ENCODE data around the gene DZANK1. TPM values are rescaled to one million over a fixed set of nuclear protein-coding genes. Genes with fewer than 3 reads are reported as not detected.

The DZANK1 gene
- total and polyA plus RNA-seq, 2 donors (not counting 3 experiments of a cell fraction or from before 2014, with no cell fraction given), result 1.1 to 1.8 TPM

GRCh38 chr20:18496740-18497592 is 30.1 kb upstream of the DZANK1 start, which contains the start of gene RBBP9:
Gene RBBP9, minus strand, starts transcription at chr20:18497225. Its CDS starts 58 bp downstream, at chr20:18497167.
- H3K79me2 ChIP-seq (ENCODE audit: control insufficient read depth, insufficient read depth, low read length), result peaks cover 4% of the 10 kb centered on the region
- H4K20me1 ChIP-seq (replicated peaks; ENCODE audit: control insufficient read depth, extremely low read depth, insufficient read depth, low read length), result no peaks in the 10 kb centered on the region
- H3K36me3 ChIP-seq (ENCODE audit: control insufficient read depth in 2 of 2, extremely low read depth in 1 of 2, insufficient read depth in 2 of 2, low read length in 2 of 2), result no peaks in the 10 kb centered on the region
- DNase-seq (ENCODE audit: low read depth, low spot score) (peak; percentile 85), FAIRE-seq (peak; percentile 62)
- peak within 1 kb of the TSS; percentile 87 for H2AFZ ChIP-seq (ENCODE audit: low read depth, low read length)
- H3K27ac ChIP-seq (ENCODE audit: insufficient read depth, low read depth, low read length), result no peak within 1 kb of the TSS
- H3K4me3 ChIP-seq (replicated peaks in 1 of 3; ENCODE audit: insufficient read depth in 1 of 3, low read depth in 1 of 3, low read length in 3 of 3), result peak within 1 kb of the TSS; percentile 52 to 86 (median 77)
- dilution Hi-C loops (cut with MboI; ENCODE audit: extremely low pct_ligation_motif_present, low sequenced_read_pairs), result no loop called here
- no peaks in the 10 kb centered on the region for H3K9me3 ChIP-seq (replicated peaks; ENCODE audit: control insufficient read depth, insufficient read depth, low read length)
- peak within 1 kb of the TSS; percentile 95 for H3K4me2 ChIP-seq (ENCODE audit: insufficient read depth, low read length)
- H3K9ac ChIP-seq (replicated peaks; ENCODE audit: extremely low read depth, insufficient read depth, low read length), result peak within 1 kb of the TSS; percentile 40
- intact Hi-C loops (cut with micrococcal nuclease), result loop anchor here (1.0 kb wide), 2 partner anchors 10 to 30 kb away; partner anchors contain the start of genes DZANK1, POLR3F and SEC23B
- TSS peak; percentile 34 for BruUV-seq (replicated peaks)
- no peak for TF ChIP-seq CTCF (IDR thresholded peaks at IDR 0.05; ENCODE audit: extremely low read depth in 1 of 2, insufficient read depth in 1 of 2, low read depth in 1 of 2, low read length in 2 of 2)
- TF ChIP-seq MAX (IDR thresholded peaks at IDR 0.05; ENCODE audit: insufficient read depth, insufficient read length), result no peak
- no peak for TF ChIP-seq GATA2 (IDR thresholded peaks at IDR 0.05; ENCODE audit: insufficient read depth, insufficient read length, low read depth, low read length)
- TF ChIP-seq FOS (IDR thresholded peaks at IDR 0.05; ENCODE audit: borderline replicate concordance, insufficient read depth, low read length), result no peak
- TF ChIP-seq POLR2A (IDR thresholded peaks at IDR 0.05; ENCODE audit: low read depth, low read length), result peak; percentile 63
- no peak for TF ChIP-seq EZH2 (IDR thresholded peaks at IDR 0.05; ENCODE audit: borderline replicate concordance, low read depth, low read length, severe bottlenecking)
- peak; percentile 57 for TF ChIP-seq POLR2AphosphoS5 (IDR thresholded peaks at IDR 0.05; ENCODE audit: insufficient read depth, low read depth, low read length)
- peaks cover 10% of the 10 kb centered on the region for H3K4me1 ChIP-seq (ENCODE audit: control insufficient read depth, extremely low read depth, insufficient read depth, low read length)
- CTCF ChIA-PET, result interaction anchor here (0.7 to 1.9 kb wide), 6 partner anchors 10 to 30 kb away, joined by 3 to 6 read pairs (median 4); partner anchors contain the start of genes DZANK1, POLR3F and SEC23B
- POLR2A ChIA-PET, result interaction anchor here (0.6 to 2.1 kb wide), 2 partner anchors 10 to 73 kb away, joined by 5 to 13 read pairs; partner anchors contain the start of gene SEC23B
- H3K9me1 ChIP-seq (replicated peaks; ENCODE audit: control insufficient read depth, extremely low read depth, insufficient read depth, low read length), result no peaks in the 10 kb centered on the region
- H3K27me3 ChIP-seq (ENCODE audit: control insufficient read depth in 2 of 2, insufficient read depth in 2 of 2, low read length in 2 of 2), result no peaks in the 10 kb centered on the region
